HEK293T (cell line): Measurements from ENCODE around the gene CASP6.

Experiments used
- CTCF ChIA-PET: fragments of 350-600 bp; formaldehyde crosslinking; extraction: SDS; loops from one replicate; lab custom pipeline; 2021; ENCODE audit warnings: antibody characterized with exemption, inconsistent platforms; lab: Yijun Ruan, JAX
- POLR2A ChIA-PET: fragments of 350-600 bp; formaldehyde crosslinking; extraction: SDS; loops from one replicate; lab custom pipeline; 2020; ENCODE audit warnings: antibody characterized with exemption, inconsistent platforms; lab: Yijun Ruan, JAX
- DNase-seq: peaks from one replicate; pipeline ENCODE4 v3.0.0; 2012; ENCODE audit warnings: mixed read lengths; ENCODE audit errors: extremely low spot score
- ARNT ChIP-seq: fragments of 450-650 bp; IDR thresholded peaks from 2 replicates; pipeline ENCODE4 v1.6.1; 2017; ENCODE audit warnings: mild to moderate bottlenecking
- BHLHE40 ChIP-seq: fragments of 450-650 bp; IDR thresholded peaks from 2 replicates; pipeline ENCODE4 v1.6.1; 2016; ENCODE audit warnings: mild to moderate bottlenecking, moderate library complexity, borderline replicate concordance
- CTBP1 ChIP-seq: fragments of 450-650 bp; IDR thresholded peaks from 2 replicates; pipeline ENCODE4 v1.6.1; 2016; ENCODE audit warnings: borderline replicate concordance
- ELF4 ChIP-seq: fragments of 450-650 bp; IDR thresholded peaks from 2 replicates; pipeline ENCODE4 v1.6.1; 2017; ENCODE audit warnings: antibody characterized with exemption
- FOXA1 ChIP-seq: fragments of 450-650 bp; IDR thresholded peaks from 2 replicates; pipeline ENCODE4 v1.6.1; 2016; ENCODE audit warnings: mild to moderate bottlenecking
- FOXK2 ChIP-seq: fragments of 450-650 bp; IDR thresholded peaks from 2 replicates; pipeline ENCODE4 v1.6.1; 2016; ENCODE audit warnings: mild to moderate bottlenecking
- FOXM1 ChIP-seq: fragments of 450-650 bp; IDR thresholded peaks from 2 replicates; pipeline ENCODE4 v1.6.1; 2017; ENCODE audit warnings: mild to moderate bottlenecking, borderline replicate concordance
- HDGF ChIP-seq: fragments of 450-650 bp; IDR thresholded peaks from 2 replicates; pipeline ENCODE4 v1.6.1; 2017; ENCODE audit warnings: antibody characterized with exemption, borderline replicate concordance
- L3MBTL2 ChIP-seq: fragments of 450-650 bp; conservative IDR thresholded peaks from 2 replicates; pipeline ENCODE4 v1.6.1; 2016; ENCODE audit warnings: mild to moderate bottlenecking
- LEF1 ChIP-seq: fragments of 450-650 bp; IDR thresholded peaks from 2 replicates; pipeline ENCODE4 v1.6.1; 2017; ENCODE audit warnings: mild to moderate bottlenecking, borderline replicate concordance
- NFRKB ChIP-seq: fragments of 450-650 bp; IDR thresholded peaks from 2 replicates; pipeline ENCODE4 v1.6.1; 2016; ENCODE audit warnings: mild to moderate bottlenecking, moderate library complexity
- SP1 ChIP-seq: fragments of 450-650 bp; IDR thresholded peaks from 2 replicates; pipeline ENCODE4 v1.6.1; 2017
- SUZ12 ChIP-seq: fragments of 450-650 bp; IDR thresholded peaks from 2 replicates; pipeline ENCODE4 v1.6.1; 2016; ENCODE audit warnings: mild to moderate bottlenecking
- TARDBP ChIP-seq: fragments of 450-650 bp; IDR thresholded peaks from 2 replicates; pipeline ENCODE4 v1.6.1; 2016
- ZNF384 ChIP-seq: fragments of 450-650 bp; IDR thresholded peaks from 2 replicates; pipeline ENCODE4 v1.6.1; 2016
- TF ChIP-seq, protein P1 (sequence below): fragments of 450-650 bp; IDR thresholded peaks from 2 replicates; pipeline ENCODE4 v1.6.1; 2016

CASP6 gene

DNA sequence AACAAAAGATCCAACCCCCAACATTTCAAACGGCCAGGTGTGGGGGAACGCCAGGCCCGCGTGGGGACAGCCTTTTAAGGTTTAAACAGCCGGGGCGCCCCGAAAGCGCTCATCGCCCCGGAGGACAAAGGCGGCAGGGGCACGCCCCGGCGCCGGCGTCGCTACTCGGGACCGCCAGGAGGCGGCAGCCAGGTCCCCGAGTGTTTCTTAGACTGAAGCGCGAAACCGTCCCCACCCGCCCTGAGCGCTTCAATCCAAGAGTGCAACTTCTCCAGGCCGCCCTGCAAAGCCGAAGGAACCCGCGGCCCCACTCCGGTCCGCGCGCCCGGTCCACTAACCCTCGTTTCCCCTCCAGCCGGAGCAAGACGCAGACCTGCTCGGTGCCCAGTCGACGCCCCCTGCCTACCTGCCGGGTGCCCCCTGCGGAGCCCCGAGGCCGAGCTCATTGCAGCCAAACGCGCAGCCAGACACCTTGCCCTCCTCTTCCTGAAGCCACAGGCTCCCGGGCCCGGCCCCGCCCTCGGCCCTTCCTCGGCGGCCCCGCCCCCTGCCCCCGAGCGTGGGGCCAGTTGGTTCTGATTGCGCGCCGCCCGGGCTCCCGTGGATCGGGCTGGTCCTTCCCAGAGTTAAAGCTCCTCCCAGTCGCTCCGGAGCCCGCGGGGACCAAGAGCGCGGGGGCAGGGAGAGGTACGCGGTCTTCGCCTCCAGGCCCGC lies at the start of gene CASP6:
TSS of gene CASP6 (minus strand) at position 496 of the 714 bp plus-strand sequence. CDS start at position 446, 50 bp downstream.
- ChIA-PET POLR2A (interaction anchor here (1.0 to 1.5 kb wide), 3 partner anchors 27 to 120 kb away, joined by 3 to 6 read pairs (median 4); partner anchors contain the start of gene PLA2G12A), CTCF (interaction anchor here (0.6 to 1.8 kb wide), 2 partner anchors 99 to 942 kb away, joined by 3 to 5 read pairs; partner anchors contain the start of gene CFI)

DNA sequence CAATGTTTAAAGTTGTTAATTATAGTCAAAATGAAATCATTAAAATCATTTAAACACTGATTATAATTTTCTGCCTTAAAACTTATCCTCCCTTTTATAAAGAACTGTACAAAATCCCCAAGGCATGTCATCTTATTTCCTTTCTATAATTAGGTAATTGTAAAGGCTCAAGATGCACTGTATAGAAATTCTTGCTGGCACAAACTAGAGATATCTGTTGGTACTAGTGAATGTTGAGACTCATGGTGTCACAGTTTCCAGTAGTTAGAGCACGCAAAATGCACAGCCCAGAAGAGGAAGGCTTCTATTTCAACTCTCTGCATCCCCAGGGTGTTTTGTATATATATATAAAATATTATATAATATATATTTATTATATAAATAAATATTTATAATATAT lies 49.3 kb upstream of the CASP6 start:
- DNase-seq: no peak
- POLR2A ChIA-PET: no interaction called here

More for the DNA sequence above, at the start of gene CASP6:
- no peak for TF ChIP-seq FOXA1
- no peak for TF ChIP-seq FOXK2
- TF ChIP-seq SP1: no peak
- TF ChIP-seq SUZ12: no peak
- TF ChIP-seq ARNT: no peak
- TF ChIP-seq CTBP1: no peak
- no peak for TF ChIP-seq FOXM1
- TF ChIP-seq BHLHE40: no peak
- TF ChIP-seq TARDBP: no peak
- TF ChIP-seq, protein P1, sequence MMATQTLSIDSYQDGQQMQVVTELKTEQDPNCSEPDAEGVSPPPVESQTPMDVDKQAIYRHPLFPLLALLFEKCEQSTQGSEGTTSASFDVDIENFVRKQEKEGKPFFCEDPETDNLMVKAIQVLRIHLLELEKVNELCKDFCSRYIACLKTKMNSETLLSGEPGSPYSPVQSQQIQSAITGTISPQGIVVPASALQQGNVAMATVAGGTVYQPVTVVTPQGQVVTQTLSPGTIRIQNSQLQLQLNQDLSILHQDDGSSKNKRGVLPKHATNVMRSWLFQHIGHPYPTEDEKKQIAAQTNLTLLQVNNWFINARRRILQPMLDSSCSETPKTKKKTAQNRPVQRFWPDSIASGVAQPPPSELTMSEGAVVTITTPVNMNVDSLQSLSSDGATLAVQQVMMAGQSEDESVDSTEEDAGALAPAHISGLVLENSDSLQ: no peak
- TF ChIP-seq L3MBTL2: no peak; the same call in 1 of the 2 replicates
- TF ChIP-seq ELF4: no peak
- TF ChIP-seq NFRKB: no peak
- TF ChIP-seq LEF1: no peak
- TF ChIP-seq HDGF: no peak
- TF ChIP-seq ZNF384: no peak
- peak; percentile 71 for DNase-seq

DNA sequence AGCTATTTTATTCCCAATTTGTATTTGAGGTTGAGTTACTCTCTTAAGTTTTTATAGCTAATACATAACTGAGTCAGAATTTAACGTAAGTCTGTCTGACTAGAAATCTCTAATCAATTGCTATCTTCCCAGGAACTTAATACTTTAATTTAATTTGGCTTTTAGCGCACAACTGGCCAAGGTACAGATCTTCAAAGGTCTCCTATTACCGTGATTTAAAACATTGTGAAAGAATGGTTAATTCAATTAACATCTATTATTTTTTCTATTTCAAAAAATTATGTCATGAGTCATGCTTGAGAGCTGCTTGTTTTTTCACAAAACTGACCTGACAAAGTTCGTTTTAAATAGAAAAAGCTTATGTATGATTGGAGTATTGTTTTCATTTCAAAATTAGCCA lies 48.6 kb upstream of the CASP6 start:
- DNase-seq: no peak
- ChIA-PET CTCF (no interaction called here), POLR2A (interaction anchor here (0.7 kb wide), 1 partner anchor 1174 kb away, joined by 3 read pairs; no protein-coding TSS in a partner anchor)
- TF ChIP-seq ARNT (no peak), ZNF384 (no peak), FOXM1 (no peak), HDGF (no peak), ELF4 (no peak), FOXK2 (no peak), SUZ12 (no peak), BHLHE40 (no peak), SP1 (no peak), FOXA1 (no peak), NFRKB (no peak)
- TF ChIP-seq, protein P1: no peak

More for the DNA sequence above, 49.3 kb upstream of the CASP6 start:
- CTCF ChIA-PET: no interaction called here
- TF ChIP-seq HDGF: no peak
- TF ChIP-seq FOXM1: no peak
- no peak for TF ChIP-seq BHLHE40

DNA sequence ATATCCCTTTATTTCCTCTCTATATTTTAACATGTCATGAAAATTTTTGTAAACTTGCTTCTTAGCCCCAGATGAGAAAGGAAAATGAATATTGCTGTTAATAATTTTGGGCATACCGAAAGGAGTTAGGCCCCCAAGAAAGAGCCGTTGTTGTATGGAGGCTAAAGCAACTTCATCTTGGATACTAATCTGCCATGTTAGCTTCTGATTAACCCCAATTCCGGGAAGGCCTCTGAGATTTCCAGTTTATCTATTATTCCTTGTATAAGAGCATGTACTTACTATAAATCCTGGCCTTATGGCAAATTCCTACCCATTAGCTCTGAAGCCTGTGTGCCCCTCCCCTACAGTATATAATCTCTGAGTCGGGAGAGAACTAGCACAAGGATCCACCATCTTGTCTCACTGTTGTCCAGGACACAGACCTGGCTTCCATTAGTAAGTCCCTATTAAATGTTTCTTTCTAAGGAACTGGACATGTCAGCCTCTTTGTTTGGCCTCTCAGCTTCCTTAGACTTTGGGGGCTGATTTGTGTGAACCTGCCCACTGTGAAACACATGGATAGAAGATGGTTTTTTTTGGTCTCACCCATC lies 47.5 kb upstream of the CASP6 start:
- TF ChIP-seq ZNF384 (no peak), L3MBTL2 (no peak), FOXM1 (no peak), TARDBP (no peak), ELF4 (no peak), FOXA1 (no peak), HDGF (no peak), ARNT (no peak), CTBP1 (no peak), BHLHE40 (no peak)
- CTCF ChIA-PET: no interaction called here
- no peak for DNase-seq
- POLR2A ChIA-PET: no interaction called here

DNA sequence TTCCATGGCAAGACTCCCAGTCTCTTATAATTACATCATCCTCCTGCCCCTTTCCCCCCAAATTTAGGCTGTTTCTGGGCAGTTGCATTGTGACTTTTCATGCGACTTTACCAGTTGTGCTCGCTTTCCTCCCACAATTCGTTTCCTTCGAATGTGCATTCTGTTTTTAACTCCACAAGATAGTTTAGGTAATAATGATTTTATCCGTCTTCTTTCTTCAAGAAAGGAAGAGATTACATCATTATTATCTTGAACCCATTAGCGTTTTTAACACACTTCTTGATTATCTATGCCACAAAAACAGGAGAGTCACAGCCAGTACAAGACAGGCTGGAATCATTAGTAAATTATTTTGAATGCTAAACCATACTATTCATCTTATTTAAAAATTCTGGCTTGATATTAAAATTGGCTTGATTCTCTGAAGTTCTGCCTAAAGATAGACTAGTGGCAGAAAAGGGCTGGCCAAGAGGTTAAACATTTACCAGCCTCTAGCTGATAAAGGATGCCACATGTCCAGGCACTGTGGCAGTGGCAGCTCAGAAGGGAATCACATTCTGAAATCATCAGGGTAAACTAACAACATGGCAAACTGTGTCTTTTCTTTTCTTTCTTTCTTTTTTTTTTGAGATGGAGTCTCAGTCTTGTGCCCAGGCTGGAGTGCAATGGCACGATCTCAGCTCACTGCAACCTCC lies 46.3 kb upstream of the CASP6 start:
- CTCF ChIA-PET: no interaction called here
- POLR2A ChIA-PET: no interaction called here

More for the DNA sequence above, 46.3 kb upstream of the CASP6 start:
- TF ChIP-seq ZNF384: no peak
- no peak for TF ChIP-seq LEF1
- no peak for TF ChIP-seq SUZ12
- no peak for TF ChIP-seq HDGF
- no peak for TF ChIP-seq ELF4
- TF ChIP-seq FOXM1: no peak
- no peak for TF ChIP-seq FOXK2
- no peak for TF ChIP-seq NFRKB
- TF ChIP-seq ARNT: no peak
- TF ChIP-seq TARDBP: no peak
- TF ChIP-seq, protein P1: no peak
- TF ChIP-seq CTBP1: no peak
- TF ChIP-seq L3MBTL2: no peak
- no peak for TF ChIP-seq BHLHE40
- no peak for DNase-seq
